Measurements from ENCODE around the gene AUTS2. TPM values are rescaled to one million over a fixed set of nuclear protein-coding genes. Genes with fewer than 3 reads are reported as not detected.

The AUTS2 gene
- total RNA-seq, 1 experiment from 2014 or later, result 2.5 TPM

DNA sequence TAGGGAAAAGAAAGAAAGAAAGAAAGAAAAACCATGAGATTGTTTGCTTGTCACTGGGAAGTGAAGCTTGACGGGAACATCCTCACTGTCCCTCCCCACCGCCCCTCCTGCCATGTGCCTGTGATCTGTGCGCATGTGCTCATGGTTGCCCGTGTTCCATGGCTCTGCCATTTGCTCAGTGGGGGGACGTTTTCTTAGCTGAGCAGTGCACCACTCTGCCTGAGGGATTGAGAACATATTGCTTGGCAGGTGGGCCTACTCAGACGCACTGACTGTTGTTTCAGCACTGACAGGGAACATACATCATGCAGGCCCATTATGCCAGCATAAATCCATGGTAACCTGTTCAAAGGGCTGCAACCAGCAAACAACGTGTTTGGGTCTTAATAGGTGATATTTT lies 785.7 kb downstream of the AUTS2 start:
- intact Hi-C loops (cut with micrococcal nuclease; ENCODE audit: unreplicated experiment), result no loop called here

DNA sequence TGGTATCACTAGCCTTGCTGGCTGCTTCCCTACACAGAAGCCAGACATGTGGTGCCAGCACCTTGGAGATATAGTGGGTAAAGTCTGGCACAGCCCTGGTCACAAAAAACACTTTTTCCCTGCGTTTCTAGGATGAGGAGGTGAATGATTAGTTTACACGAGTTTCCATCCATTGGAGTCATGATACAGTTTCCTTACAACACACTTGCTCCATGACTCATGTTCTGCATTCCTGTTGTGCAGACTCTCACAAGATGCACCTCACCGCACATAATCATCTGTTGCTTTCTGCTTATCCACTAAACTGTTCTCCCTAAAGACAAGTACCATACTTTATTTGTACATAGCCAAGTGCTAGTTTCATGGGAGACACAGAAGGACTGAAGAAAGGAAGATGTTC lies 786.6 kb downstream of the AUTS2 start:
- DNase-seq (ENCODE audit: low read depth, low spot score) (no peak), ATAC-seq (no peak)
- POLR2A ChIA-PET, result no interaction called here

More for the DNA sequence above, 785.7 kb downstream of the AUTS2 start:
- Histone ChIP-seq H3K27ac (ENCODE audit: low read length) (no peak overlapping the region), H3K9me3 (ENCODE audit: control insufficient read depth, insufficient read depth, low read depth, low read length) (no peaks in the 10 kb centered on the region), H3K4me3 (ENCODE audit: low read depth in 2 of 2, low read length in 2 of 2) (no peak overlapping the region), H3K27me3 (ENCODE audit: control insufficient read depth, insufficient read depth, low read length) (no peaks in the 10 kb centered on the region), H3K4me1 (ENCODE audit: control insufficient read depth, insufficient read depth, low read length) (no peaks in the 10 kb centered on the region), H3K36me3 (ENCODE audit: control insufficient read depth, insufficient read depth, low read length) (no peaks in the 10 kb centered on the region)
- in situ Hi-C loops (cut with HindIII; ENCODE audit: low pct_unique_long_range_greater_than_20kb, low sequenced_read_pairs), result no loop called here
- BruUV-seq (replicated peaks), result no TSS peak
- POLR2A ChIA-PET, result no interaction called here
- DNase-seq (ENCODE audit: low read depth, low spot score) (no peak), ATAC-seq (no peak)
- CTCF ChIA-PET, result no interaction called here
- TF ChIP-seq TCF7L2 (IDR thresholded peaks at IDR 0.05; ENCODE audit: low read depth, low read length) (no peak), POLR2AphosphoS5 (IDR thresholded peaks at IDR 0.05; ENCODE audit: low read depth, low read length) (no peak), SIN3A (IDR thresholded peaks at IDR 0.05; ENCODE audit: borderline replicate concordance, insufficient read depth, low read depth, low read length) (no peak)
- TF ChIP-seq, protein P1, sequence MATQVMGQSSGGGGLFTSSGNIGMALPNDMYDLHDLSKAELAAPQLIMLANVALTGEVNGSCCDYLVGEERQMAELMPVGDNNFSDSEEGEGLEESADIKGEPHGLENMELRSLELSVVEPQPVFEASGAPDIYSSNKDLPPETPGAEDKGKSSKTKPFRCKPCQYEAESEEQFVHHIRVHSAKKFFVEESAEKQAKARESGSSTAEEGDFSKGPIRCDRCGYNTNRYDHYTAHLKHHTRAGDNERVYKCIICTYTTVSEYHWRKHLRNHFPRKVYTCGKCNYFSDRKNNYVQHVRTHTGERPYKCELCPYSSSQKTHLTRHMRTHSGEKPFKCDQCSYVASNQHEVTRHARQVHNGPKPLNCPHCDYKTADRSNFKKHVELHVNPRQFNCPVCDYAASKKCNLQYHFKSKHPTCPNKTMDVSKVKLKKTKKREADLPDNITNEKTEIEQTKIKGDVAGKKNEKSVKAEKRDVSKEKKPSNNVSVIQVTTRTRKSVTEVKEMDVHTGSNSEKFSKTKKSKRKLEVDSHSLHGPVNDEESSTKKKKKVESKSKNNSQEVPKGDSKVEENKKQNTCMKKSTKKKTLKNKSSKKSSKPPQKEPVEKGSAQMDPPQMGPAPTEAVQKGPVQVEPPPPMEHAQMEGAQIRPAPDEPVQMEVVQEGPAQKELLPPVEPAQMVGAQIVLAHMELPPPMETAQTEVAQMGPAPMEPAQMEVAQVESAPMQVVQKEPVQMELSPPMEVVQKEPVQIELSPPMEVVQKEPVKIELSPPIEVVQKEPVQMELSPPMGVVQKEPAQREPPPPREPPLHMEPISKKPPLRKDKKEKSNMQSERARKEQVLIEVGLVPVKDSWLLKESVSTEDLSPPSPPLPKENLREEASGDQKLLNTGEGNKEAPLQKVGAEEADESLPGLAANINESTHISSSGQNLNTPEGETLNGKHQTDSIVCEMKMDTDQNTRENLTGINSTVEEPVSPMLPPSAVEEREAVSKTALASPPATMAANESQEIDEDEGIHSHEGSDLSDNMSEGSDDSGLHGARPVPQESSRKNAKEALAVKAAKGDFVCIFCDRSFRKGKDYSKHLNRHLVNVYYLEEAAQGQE (IDR thresholded peaks at IDR 0.05; ENCODE audit: insufficient read depth in 1 of 2, low read depth in 2 of 2, low read length in 1 of 2), result no peak
- TF ChIP-seq, protein P2, sequence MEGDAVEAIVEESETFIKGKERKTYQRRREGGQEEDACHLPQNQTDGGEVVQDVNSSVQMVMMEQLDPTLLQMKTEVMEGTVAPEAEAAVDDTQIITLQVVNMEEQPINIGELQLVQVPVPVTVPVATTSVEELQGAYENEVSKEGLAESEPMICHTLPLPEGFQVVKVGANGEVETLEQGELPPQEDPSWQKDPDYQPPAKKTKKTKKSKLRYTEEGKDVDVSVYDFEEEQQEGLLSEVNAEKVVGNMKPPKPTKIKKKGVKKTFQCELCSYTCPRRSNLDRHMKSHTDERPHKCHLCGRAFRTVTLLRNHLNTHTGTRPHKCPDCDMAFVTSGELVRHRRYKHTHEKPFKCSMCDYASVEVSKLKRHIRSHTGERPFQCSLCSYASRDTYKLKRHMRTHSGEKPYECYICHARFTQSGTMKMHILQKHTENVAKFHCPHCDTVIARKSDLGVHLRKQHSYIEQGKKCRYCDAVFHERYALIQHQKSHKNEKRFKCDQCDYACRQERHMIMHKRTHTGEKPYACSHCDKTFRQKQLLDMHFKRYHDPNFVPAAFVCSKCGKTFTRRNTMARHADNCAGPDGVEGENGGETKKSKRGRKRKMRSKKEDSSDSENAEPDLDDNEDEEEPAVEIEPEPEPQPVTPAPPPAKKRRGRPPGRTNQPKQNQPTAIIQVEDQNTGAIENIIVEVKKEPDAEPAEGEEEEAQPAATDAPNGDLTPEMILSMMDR (IDR thresholded peaks at IDR 0.05), result no peak

More for the DNA sequence above, 786.6 kb downstream of the AUTS2 start:
- no peak overlapping the region for H3K4me3 ChIP-seq (ENCODE audit: low read depth in 2 of 2, low read length in 2 of 2)
- H3K9me3 ChIP-seq (ENCODE audit: control insufficient read depth, insufficient read depth, low read depth, low read length), result no peaks in the 10 kb centered on the region
- CTCF ChIA-PET, result no interaction called here
- in situ Hi-C loops (cut with HindIII; ENCODE audit: low pct_unique_long_range_greater_than_20kb, low sequenced_read_pairs), result no loop called here
- H3K4me1 ChIP-seq (ENCODE audit: control insufficient read depth, insufficient read depth, low read length), result no peaks in the 10 kb centered on the region
- TF ChIP-seq, protein P1 (IDR thresholded peaks at IDR 0.05; ENCODE audit: insufficient read depth in 1 of 2, low read depth in 2 of 2, low read length in 1 of 2), result no peak
- TF ChIP-seq TCF7L2 (IDR thresholded peaks at IDR 0.05; ENCODE audit: low read depth, low read length) (no peak), POLR2AphosphoS5 (IDR thresholded peaks at IDR 0.05; ENCODE audit: low read depth, low read length) (no peak), SIN3A (IDR thresholded peaks at IDR 0.05; ENCODE audit: borderline replicate concordance, insufficient read depth, low read depth, low read length) (no peak)
- TF ChIP-seq, protein P2 (IDR thresholded peaks at IDR 0.05), result no peak
- no TSS peak for BruUV-seq (replicated peaks)
- H3K27me3 ChIP-seq (ENCODE audit: control insufficient read depth, insufficient read depth, low read length), result no peaks in the 10 kb centered on the region
- no peak overlapping the region for H3K27ac ChIP-seq (ENCODE audit: low read length)
- H3K36me3 ChIP-seq (ENCODE audit: control insufficient read depth, insufficient read depth, low read length), result no peaks in the 10 kb centered on the region
- intact Hi-C loops (cut with micrococcal nuclease; ENCODE audit: unreplicated experiment), result no loop called here

All from Panc1 (cell line).